ENCODE data around the gene LRWD1.
"Not testable (repeated sequence)": the region's sequence is repeated elsewhere in the genome, so short reads cannot be mapped to it uniquely, and the experiment has no call there.

The LRWD1 gene

GRCh38 chr7:102493220-102493935 lies 28.6 kb downstream of the LRWD1 start:
- not testable (repeated sequence) for H3K36me3 Mint-ChIP-seq (ENCODE audit: low read depth); H3K4me1 Mint-ChIP-seq (ENCODE audit: low read depth); H3K27me3 Mint-ChIP-seq (ENCODE audit: low read depth); H3K4me3 Mint-ChIP-seq; H3K9me3 Mint-ChIP-seq; H3K27ac Mint-ChIP-seq

- H3K4me3 Mint-ChIP-seq; H3K4me1 Mint-ChIP-seq (ENCODE audit: low read depth); H3K36me3 Mint-ChIP-seq (ENCODE audit: low read depth); H3K27me3 Mint-ChIP-seq (ENCODE audit: low read depth); H3K9me3 Mint-ChIP-seq; H3K27ac Mint-ChIP-seq: not testable (repeated sequence)
These were observed 29.2 kb downstream of the LRWD1 start for GRCh38 chr7:102494026-102494425.

- H3K27me3 Mint-ChIP-seq (ENCODE audit: low read depth); H3K4me3 Mint-ChIP-seq; H3K36me3 Mint-ChIP-seq (ENCODE audit: low read depth); H3K27ac Mint-ChIP-seq; H3K9me3 Mint-ChIP-seq; H3K4me1 Mint-ChIP-seq (ENCODE audit: low read depth): not testable (repeated sequence)
These were observed 29.8 kb downstream of the LRWD1 start for GRCh38 chr7:102494473-102495149.

GRCh38 chr7:102496861-102497260 lies 32.1 kb downstream of the LRWD1 start:
- not testable (repeated sequence) for H3K9me3 Mint-ChIP-seq; H3K4me3 Mint-ChIP-seq; H3K36me3 Mint-ChIP-seq (ENCODE audit: low read depth); H3K27ac Mint-ChIP-seq; H3K27me3 Mint-ChIP-seq (ENCODE audit: low read depth); H3K4me1 Mint-ChIP-seq (ENCODE audit: low read depth)

- not testable (repeated sequence) for H3K4me1 Mint-ChIP-seq (ENCODE audit: low read depth); H3K27ac Mint-ChIP-seq; H3K27me3 Mint-ChIP-seq (ENCODE audit: low read depth); H3K9me3 Mint-ChIP-seq; H3K36me3 Mint-ChIP-seq (ENCODE audit: low read depth); H3K4me3 Mint-ChIP-seq
These were observed 32.5 kb downstream of the LRWD1 start for GRCh38 chr7:102497308-102497707.

- H3K9me3 Mint-ChIP-seq; H3K4me3 Mint-ChIP-seq; H3K27ac Mint-ChIP-seq; H3K27me3 Mint-ChIP-seq (ENCODE audit: low read depth); H3K4me1 Mint-ChIP-seq (ENCODE audit: low read depth); H3K36me3 Mint-ChIP-seq (ENCODE audit: low read depth): not testable (repeated sequence)
These were observed 33.5 kb downstream of the LRWD1 start for GRCh38 chr7:102498321-102498720.

- not testable (repeated sequence) for H3K9me3 Mint-ChIP-seq; H3K4me3 Mint-ChIP-seq; H3K36me3 Mint-ChIP-seq (ENCODE audit: low read depth); H3K27me3 Mint-ChIP-seq (ENCODE audit: low read depth); H3K4me1 Mint-ChIP-seq (ENCODE audit: low read depth); H3K27ac Mint-ChIP-seq
These were observed 38.4 kb downstream of the LRWD1 start for GRCh38 chr7:102503141-102503540.

- H3K4me3 Mint-ChIP-seq; H3K9me3 Mint-ChIP-seq; H3K27ac Mint-ChIP-seq; H3K36me3 Mint-ChIP-seq (ENCODE audit: low read depth); H3K4me1 Mint-ChIP-seq (ENCODE audit: low read depth); H3K27me3 Mint-ChIP-seq (ENCODE audit: low read depth): not testable (repeated sequence)
These were observed 40.8 kb downstream of the LRWD1 start for GRCh38 chr7:102505298-102506185.

- not testable (repeated sequence) for H3K4me3 Mint-ChIP-seq; H3K9me3 Mint-ChIP-seq; H3K36me3 Mint-ChIP-seq (ENCODE audit: low read depth); H3K27ac Mint-ChIP-seq; H3K4me1 Mint-ChIP-seq (ENCODE audit: low read depth); H3K27me3 Mint-ChIP-seq (ENCODE audit: low read depth)
These were observed 42.8 kb downstream of the LRWD1 start for GRCh38 chr7:102507410-102508088.

- not testable (repeated sequence) for H3K4me1 Mint-ChIP-seq (ENCODE audit: low read depth); H3K4me3 Mint-ChIP-seq; H3K9me3 Mint-ChIP-seq; H3K36me3 Mint-ChIP-seq (ENCODE audit: low read depth); H3K27me3 Mint-ChIP-seq (ENCODE audit: low read depth); H3K27ac Mint-ChIP-seq
These were observed 45.8 kb downstream of the LRWD1 start for GRCh38 chr7:102510575-102510974.

GRCh38 chr7:102511860-102512522 lies 47.2 kb downstream of the LRWD1 start:
- H3K4me1 Mint-ChIP-seq (ENCODE audit: low read depth); H3K36me3 Mint-ChIP-seq (ENCODE audit: low read depth); H3K9me3 Mint-ChIP-seq; H3K27me3 Mint-ChIP-seq (ENCODE audit: low read depth); H3K4me3 Mint-ChIP-seq; H3K27ac Mint-ChIP-seq: not testable (repeated sequence)

- H3K27me3 Mint-ChIP-seq (ENCODE audit: low read depth); H3K36me3 Mint-ChIP-seq (ENCODE audit: low read depth); H3K4me3 Mint-ChIP-seq; H3K4me1 Mint-ChIP-seq (ENCODE audit: low read depth); H3K27ac Mint-ChIP-seq; H3K9me3 Mint-ChIP-seq: not testable (repeated sequence)
These were observed 47.9 kb downstream of the LRWD1 start for GRCh38 chr7:102512642-102513221.

- not testable (repeated sequence) for H3K9me3 Mint-ChIP-seq; H3K4me3 Mint-ChIP-seq; H3K4me1 Mint-ChIP-seq (ENCODE audit: low read depth); H3K36me3 Mint-ChIP-seq (ENCODE audit: low read depth); H3K27me3 Mint-ChIP-seq (ENCODE audit: low read depth); H3K27ac Mint-ChIP-seq
These were observed 50.3 kb downstream of the LRWD1 start for GRCh38 chr7:102514881-102515721.

Measured in T-helper 1 cell treated with Interleukin-12 subunit alpha and Interleukin-12 subunit beta and Interleukin-4 antibody, amounts not matched to agents 30 μg/mL and 1 μg/mL, for 36 hours (primary cell).